Esophagus muscularis mucosa (tissue), 4 donors: ENCODE results near the gene DHRS3. TPM values are rescaled to one million over a fixed set of nuclear protein-coding genes. Genes with fewer than 3 reads are reported as not detected.
A peak's percentile ranks its signal among the peaks of the same experiment; 100 is the strongest.

Experiments
- DNase-seq: peaks from one replicate; pipeline ENCODE4 v3.0.0-alpha.2; 2017; ENCODE audit errors: extremely low spot score
- H3K27ac ChIP-seq, 4 donors: fragments of 200-600 bp; sonication (generic); replicated peaks in 1 of 4; 1 replicate in 3 of 4; 2 replicates in 1 of 4; pipeline ENCODE4 v1.5.1; 2016 to 2019; ENCODE audit warnings: mild to moderate bottlenecking in 1 of 4
- H3K27me3 ChIP-seq, 4 donors: fragments of 200-600 bp; sonication (generic); one replicate each; pipeline versions ENCODE4 v1.5.1 to v1.6.0; 2016 to 2019
- H3K36me3 ChIP-seq, 4 donors: fragments of 200-600 bp; sonication (generic); one replicate each; pipeline ENCODE4 v1.5.1; 2016 to 2019
- H3K4me1 ChIP-seq, 4 donors: fragments of 200-600 bp; sonication (generic); one replicate each; pipeline ENCODE4 v1.5.1; 2016 to 2019
- H3K4me3 ChIP-seq, 4 donors: fragments of 200-600 bp; sonication (generic); 1 replicate in 2 of 4; 2 replicates in 2 of 4; pipeline ENCODE4 v1.5.1; 2016 to 2019; ENCODE audit warnings: mild to moderate bottlenecking in 4 of 4, moderate library complexity in 1 of 4
- H3K9me3 ChIP-seq, 4 donors: fragments of 200-600 bp; sonication (generic); 1 replicate in 3 of 4; 2 replicates in 1 of 4; pipeline ENCODE4 v1.5.1; 2016 to 2019
- CTCF ChIP-seq, 3 experiments: fragments of 200-600 bp in 2 of 3; fragments of 450-650 bp in 1 of 3; sonication (generic) in 2 of 3; IDR thresholded peaks; one replicate each; pipeline ENCODE4 v1.5.1; 2017 to 2019; ENCODE audit warnings: antibody characterized with exemption in 3 of 3, mild to moderate bottlenecking in 2 of 3, moderate library complexity in 1 of 3
- EP300 ChIP-seq: sonication (generic); formaldehyde crosslinking; IDR thresholded peaks from one replicate; pipeline ENCODE4 v1.6.1; 2017; ENCODE audit warnings: antibody characterized with exemption
- POLR2A ChIP-seq: fragments of 450-650 bp; IDR thresholded peaks from one replicate; pipeline ENCODE4 v1.6.1; 2017; ENCODE audit warnings: antibody characterized with exemption, moderate library complexity, mild to moderate bottlenecking, low read depth
- POLR2AphosphoS5 ChIP-seq, 2 donors: sonication (generic); formaldehyde crosslinking; IDR thresholded peaks; one replicate each; pipeline ENCODE4 v1.6.1; 2017; ENCODE audit warnings: antibody characterized with exemption in 2 of 2
- WGBS: methylation state at CpG from one replicate; pipeline ENCODE4 v1.1.5; 2018; 5-methylcytosine and 5-hydroxymethylcytosine counted together
- intact Hi-C: fragments of 100-400 bp; cut with DNase I; formaldehyde crosslinking; loops from one replicate; pipeline ENCODE4 v1.15.1; 2023
- total RNA-seq, 4 donors: library from RNA; depleted of rRNA; stranded (reverse); fragments of >200 nt; gene quantifications; one replicate each; pipeline versions ENCODE4 v1.1.0 to v1.2.1, GENCODE V29; 2016

DHRS3 gene
- total RNA-seq, 4 donors from 2014 or later, result 130 to 237 (median 200) TPM

DNA sequence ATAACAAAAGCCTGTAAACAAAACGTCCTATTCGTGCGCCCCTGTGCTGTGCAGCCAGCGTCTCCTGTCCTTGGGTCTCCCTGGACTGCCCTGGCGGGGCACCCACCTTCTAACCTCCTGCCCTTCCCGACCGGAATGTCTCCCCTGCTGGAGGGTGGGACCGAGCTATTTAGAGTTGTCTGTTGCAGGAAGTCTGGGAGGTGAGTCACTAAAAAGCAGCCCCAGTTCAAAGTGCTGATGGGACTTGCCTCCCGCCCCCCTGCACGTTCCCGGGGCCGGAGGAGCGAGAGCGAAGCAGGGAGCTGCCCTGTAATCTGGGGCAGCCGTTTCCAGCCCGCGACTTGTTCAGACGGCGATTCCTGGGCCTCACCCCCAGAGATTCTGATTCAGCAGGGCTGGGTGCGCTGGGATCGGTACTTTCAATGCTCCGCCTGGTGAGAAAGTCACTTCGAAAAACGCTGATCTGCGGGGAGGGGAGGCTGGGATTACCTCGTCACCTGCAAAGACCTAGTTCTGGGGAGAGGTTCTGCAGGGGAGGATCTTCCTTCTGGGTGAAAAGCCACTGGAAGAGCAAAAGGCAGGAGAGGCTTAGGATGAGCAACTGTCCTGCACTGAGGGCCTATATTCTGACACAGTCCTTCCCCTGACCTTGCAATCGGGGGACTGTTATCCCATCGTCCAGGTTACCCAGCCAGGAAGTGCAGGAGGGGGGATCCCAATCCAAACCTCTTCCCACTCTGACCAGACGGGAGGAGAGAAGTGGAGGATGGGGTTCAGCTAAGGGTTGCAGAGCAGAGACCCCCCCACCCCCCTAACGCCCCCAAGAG lies 1.2 kb upstream of the DHRS3 start:
- Histone ChIP-seq H3K4me1 (peaks cover 49 to 71% (median 68%) of the 10 kb centered on the region in 4 donors), H3K27ac (peak overlapping the region; percentile 91 to 98 (median 95)), H3K36me3 (no peaks in the 10 kb centered on the region), H3K9me3 (no peaks in the 10 kb centered on the region), H3K4me3 (peak overlapping the region; percentile 71 to 97 (median 77)), H3K27me3 (no peaks in the 10 kb centered on the region)
- intact Hi-C loops, result loop anchor here (1.0 to 5.0 kb wide), 3 partner anchors 77 to 304 kb away; no protein-coding TSS in a partner anchor
- peak; percentile 35 for TF ChIP-seq POLR2A
- no peak for TF ChIP-seq CTCF (IDR thresholded peaks at IDR 0.05)
- TF ChIP-seq EP300, result no peak
- TF ChIP-seq POLR2AphosphoS5 (IDR thresholded peaks at IDR 0.05), result peak; percentile 87 to 92
- WGBS, result 10% methylated on average over 12 of the region's 30 CpGs
- peak; percentile 95 for DNase-seq

GRCh38 chr1:12618661-12618964 lies 603 bp upstream of the DHRS3 start:
- Histone ChIP-seq H3K9me3 (no peaks in the 10 kb centered on the region), H3K36me3 (no peaks in the 10 kb centered on the region), H3K4me3 (peak overlapping the region; percentile 71 to 97 (median 77)), H3K27me3 (no peaks in the 10 kb centered on the region), H3K27ac (peak overlapping the region; percentile 91 to 98 (median 95)), H3K4me1 (peaks cover 54 to 75% (median 71%) of the 10 kb centered on the region in 4 donors)
- no peak for DNase-seq
- TF ChIP-seq EP300 (no peak), POLR2A (no peak), CTCF (IDR thresholded peaks at IDR 0.05) (no peak), POLR2AphosphoS5 (IDR thresholded peaks at IDR 0.05) (no peak)
- intact Hi-C loops, result loop anchor here (5.0 kb wide), 2 partner anchors 76 to 211 kb away; no protein-coding TSS in a partner anchor
- WGBS, result 0% methylated on average over 6 of the region's 6 CpGs

DNA sequence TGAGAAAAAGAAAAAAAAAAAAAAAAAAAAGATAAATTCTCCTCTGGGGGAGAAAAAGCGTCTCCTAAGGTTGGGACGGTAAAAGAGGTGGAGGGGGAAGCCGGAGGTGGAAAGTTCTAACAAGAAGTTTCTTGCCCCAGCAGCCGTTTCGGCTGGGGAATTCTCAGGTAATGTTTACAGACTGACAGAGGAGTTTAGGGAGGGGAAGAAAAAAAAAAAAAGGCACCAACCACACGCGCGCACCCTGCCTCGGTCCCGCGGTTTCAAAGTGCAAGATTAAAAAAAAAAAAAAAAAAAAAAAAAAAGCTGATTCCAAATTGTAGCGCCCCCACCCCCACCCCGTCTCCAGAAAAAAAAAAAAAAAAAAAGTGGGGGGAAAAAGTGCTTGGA lies 504 bp downstream of the DHRS3 start:
- Histone ChIP-seq H3K9me3 (no peaks in the 10 kb centered on the region), H3K4me3 (peak overlapping the region; percentile 71 to 97 (median 77)), H3K27me3 (no peaks in the 10 kb centered on the region), H3K27ac (peak overlapping the region; percentile 91 to 98 (median 95)), H3K36me3 (peaks cover 2 to 10% (median 8%) of the 10 kb centered on the region in 4 donors), H3K4me1 (peaks cover 47 to 73% (median 70%) of the 10 kb centered on the region in 4 donors)
- intact Hi-C loops, result loop anchor here (2.0 to 5.0 kb wide), 3 partner anchors 17 to 210 kb away; no protein-coding TSS in a partner anchor
- DNase-seq, result no peak
- TF ChIP-seq POLR2A (no peak), EP300 (no peak)
- 0% methylated on average over 13 of the region's 13 CpGs for WGBS

DNA sequence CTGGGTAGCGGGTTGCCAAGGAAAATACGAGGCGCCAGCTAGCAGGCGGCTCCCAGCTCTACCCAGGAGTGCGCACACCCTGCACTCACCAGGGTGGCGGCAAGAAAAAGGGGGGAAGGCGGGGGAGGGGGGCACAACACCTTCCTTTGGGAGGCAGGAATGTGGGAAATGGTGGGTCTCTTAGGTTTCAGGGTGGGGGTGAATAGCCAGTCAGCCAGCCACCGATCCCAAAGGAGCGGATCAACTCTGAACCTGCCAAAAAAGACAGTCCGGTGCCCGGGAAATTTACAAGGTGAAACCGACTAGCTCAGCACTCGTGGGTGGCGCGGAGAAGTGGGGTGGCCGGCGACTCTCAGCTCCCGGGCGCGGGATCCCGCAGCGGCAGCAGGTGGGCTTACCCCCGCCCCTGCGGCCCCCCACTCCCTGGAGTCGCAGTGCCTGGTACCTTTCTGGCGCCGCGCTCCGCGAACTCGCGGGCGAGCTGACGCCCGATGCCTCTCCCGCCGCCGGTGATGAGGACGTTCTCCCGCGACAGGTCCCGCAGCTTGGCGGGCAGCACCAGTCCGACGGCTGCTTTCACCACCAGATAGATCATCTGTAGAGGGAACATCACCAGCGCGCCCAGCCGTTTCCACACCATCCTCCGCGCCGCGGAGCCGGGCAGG lies 1.2 kb downstream of the DHRS3 start:
- H3K36me3 ChIP-seq, result peaks cover 3 to 17% (median 15%) of the 10 kb centered on the region in 4 donors
- no peaks in the 10 kb centered on the region for H3K27me3 ChIP-seq
- H3K4me3 ChIP-seq, result peak overlapping the region; percentile 71 to 97 (median 77)
- TF ChIP-seq POLR2AphosphoS5 (IDR thresholded peaks at IDR 0.05) (peak in 1 of 2 donors; percentile 29), EP300 (no peak)
- H3K27ac ChIP-seq, result peak overlapping the region; percentile 91 to 98 (median 95)
- no peak for DNase-seq
- H3K9me3 ChIP-seq, result no peaks in the 10 kb centered on the region
- intact Hi-C loops, result loop anchor here (2.0 to 5.0 kb wide), 3 partner anchors 16 to 210 kb away; no protein-coding TSS in a partner anchor
- H3K4me1 ChIP-seq, result peaks cover 43 to 73% (median 70%) of the 10 kb centered on the region in 4 donors
- 3% methylated on average over 24 of the region's 53 CpGs for WGBS

- peaks cover 3 to 24% (median 21%) of the 10 kb centered on the region in 4 donors for H3K36me3 ChIP-seq
- DNase-seq, result no peak
- TF ChIP-seq POLR2AphosphoS5 (IDR thresholded peaks at IDR 0.05) (peak; percentile 31 to 81), POLR2A (no peak)
- 2% methylated on average over 10 of the region's 17 CpGs for WGBS
- intact Hi-C loops, result loop anchor here (2.0 to 5.0 kb wide), 3 partner anchors 15 to 209 kb away; no protein-coding TSS in a partner anchor
- peaks cover 36 to 72% (median 70%) of the 10 kb centered on the region in 4 donors for H3K4me1 ChIP-seq
- no peaks in the 10 kb centered on the region for H3K9me3 ChIP-seq
- H3K27ac ChIP-seq, result peak overlapping the region; percentile 91 to 98 (median 95)
- no peaks in the 10 kb centered on the region for H3K27me3 ChIP-seq
- peak overlapping the region; percentile 71 to 97 (median 77) for H3K4me3 ChIP-seq
Observed at GRCh38 chr1:12615865-12616708, 1.9 kb downstream of the DHRS3 start.
